CD1c-positive myeloid dendritic cell (primary cell): ENCODE measurements around the gene UBE2QL1.
"Not testable (repeated sequence)": the region's sequence is repeated elsewhere in the genome, so short reads cannot be mapped to it uniquely, and the experiment has no call there.

Experiments
- DNase-seq: peaks from one replicate; pipeline ENCODE4 v3.0.0-alpha.2; 2016; ENCODE audit errors: extremely low spot score

UBE2QL1 gene

GRCh38 chr5:6497262-6497661 lies 48.6 kb downstream of the UBE2QL1 start:
- no peak for DNase-seq

GRCh38 chr5:6498968-6499367 lies 50.3 kb downstream of the UBE2QL1 start:
- DNase-seq = no peak

- no peak for DNase-seq
These were observed 53.0 kb downstream of the UBE2QL1 start for GRCh38 chr5:6501701-6502100.

- no peak for DNase-seq
These were observed 53.8 kb downstream of the UBE2QL1 start for GRCh38 chr5:6502421-6502820.

- no peak for DNase-seq
These were observed 54.7 kb downstream of the UBE2QL1 start for GRCh38 chr5:6503342-6503741.

GRCh38 chr5:6504677-6505415 lies 56.2 kb downstream of the UBE2QL1 start:
- DNase-seq = no peak

GRCh38 chr5:6505416-6505755 lies 56.7 kb downstream of the UBE2QL1 start:
- no peak for DNase-seq

GRCh38 chr5:6505783-6506557 lies 57.3 kb downstream of the UBE2QL1 start:
- no peak for DNase-seq

- no peak for DNase-seq
These were observed 58.0 kb downstream of the UBE2QL1 start for GRCh38 chr5:6506611-6507010.

GRCh38 chr5:6508931-6509330 lies 60.3 kb downstream of the UBE2QL1 start:
- DNase-seq = no peak

GRCh38 chr5:6510132-6510531 lies 61.5 kb downstream of the UBE2QL1 start:
- DNase-seq = no peak

- DNase-seq = no peak
These were observed 62.3 kb downstream of the UBE2QL1 start for GRCh38 chr5:6510973-6511372.

GRCh38 chr5:6515812-6516211 lies 67.2 kb downstream of the UBE2QL1 start:
- not testable (repeated sequence) for DNase-seq

GRCh38 chr5:6516823-6517222 lies 68.2 kb downstream of the UBE2QL1 start:
- DNase-seq = no peak

- DNase-seq = no peak
These were observed 68.9 kb downstream of the UBE2QL1 start for GRCh38 chr5:6517510-6517909.

- no peak for DNase-seq
These were observed 69.8 kb downstream of the UBE2QL1 start for GRCh38 chr5:6518298-6519057.

GRCh38 chr5:6520201-6520600 lies 71.5 kb downstream of the UBE2QL1 start:
- DNase-seq = no peak

- DNase-seq = no peak
These were observed 73.7 kb downstream of the UBE2QL1 start for GRCh38 chr5:6522331-6522730.

- no peak for DNase-seq
These were observed 74.3 kb downstream of the UBE2QL1 start for GRCh38 chr5:6522923-6523322.

- no peak for DNase-seq
These were observed 76.8 kb downstream of the UBE2QL1 start for GRCh38 chr5:6525422-6525821.

- DNase-seq = no peak
These were observed 77.3 kb downstream of the UBE2QL1 start for GRCh38 chr5:6525910-6526309.

GRCh38 chr5:6527749-6528455 lies 79.2 kb downstream of the UBE2QL1 start:
- DNase-seq = no peak
